Pancreas (tissue), 10 donors: ENCODE results near the gene LMF2. TPM values are rescaled to one million over a fixed set of nuclear protein-coding genes. Genes with fewer than 3 reads are reported as not detected.

ENCODE experiments used
- ATAC-seq, 4 donors: fragments of 200-7000 bp; cut with Tn5 transposase; one replicate each; pipeline versions ENCODE4 v1.8.0 to v1.9.1; 2020; ENCODE audit warnings: mild to moderate bottlenecking in 4 of 4, moderate library complexity in 4 of 4
- DNase-seq, 6 donors: peaks; one replicate each; pipeline ENCODE4 v3.0.0-alpha.2; 2020
- FAIRE-seq: peaks from 2 replicates; lab custom pipeline; 2012; peaks lifted over from hg19 to GRCh38; lab: Jason Lieb, UNC
- H3K27ac ChIP-seq, 4 donors: fragments of 200-600 bp; sonication (generic); 1 replicate in 3 of 4; 2 replicates in 1 of 4; pipeline versions ENCODE4 v1.5.0 to v1.8.0; 2020
- H3K27me3 ChIP-seq, 4 donors: fragments of 200-600 bp; one replicate each; pipeline ENCODE4 v1.8.0; 2021
- H3K36me3 ChIP-seq, 3 donors: fragments of 200-600 bp; sonication (generic) in 1 of 3; one replicate each; pipeline versions ENCODE4 v1.5.0 to v1.8.0; 2020 to 2021
- H3K4me1 ChIP-seq, 3 donors: fragments of 200-600 bp; one replicate each; pipeline ENCODE4 v1.8.0; 2021
- H3K4me3 ChIP-seq, 4 donors: fragments of 200-600 bp; sonication (generic) in 2 of 4; one replicate each; pipeline versions ENCODE4 v1.5.0 to v1.8.0; 2020 to 2021
- H3K9me3 ChIP-seq, 4 donors: fragments of 200-600 bp; one replicate each; pipeline ENCODE4 v1.8.0; 2021
- WGBS, 2 donors: extraction: QIAGEN DNeasy Blood & Tissue Kit; methylation state at CpG; one replicate each; pipeline ENCODE4 v1.1.7; 2013; 5-methylcytosine and 5-hydroxymethylcytosine counted together
- intact Hi-C, 3 donors: fragments of 100-400 bp; cut with DNase I; formaldehyde crosslinking; loops; one replicate each; pipeline versions ENCODE4 v1.11.1 to v1.14.2; 2022
- polyA plus RNA-seq, 2 donors: library from polyadenylated mRNA; stranded (reverse); fragments of 200-250 nt; gene quantifications; one replicate each; pipeline ENCODE4 v1.2.3, GENCODE V29; 2013
- total RNA-seq, 6 donors: library from RNA; stranded (reverse); fragmentation: NEBNext Ultra II Directional in 4 of 6; extraction: Animal tissue kit (Norgen Biotek cat#: 25700) in 4 of 6; gene quantifications; one replicate each; pipeline versions ENCODE4 v1.2.1 to v1.2.4, GENCODE V29; 2021 to 2023
- TF ChIP-seq, protein P1 (sequence below), 4 donors: fragments of 200-600 bp; sonication (generic) in 3 of 4; IDR thresholded peaks; one replicate each; pipeline versions ENCODE4 v1.5.0 to v1.8.0; 2021; ENCODE audit warnings: antibody characterized with exemption in 4 of 4
- donor health status: healthy with polysubstance abuse.
- donor health status: DM: no; HTN: no; CAD: no; lungs with moderate emphysema.
- donor health status: DM: no; HTN: no; CAD: no.
- donor health status: control.
- donor health status: control.
- donor health status: Bipolar disorder and iron deficiency.
- donor health status: DM: yes; HTN: yes; CAD: no.
- donor health status: DM: no; HTN: no; CAD: no.
- donor health status: DM: no; HTN: no; CAD: no.
- donor health status: DM: yes; HTN: yes; CAD: no.

LMF2 gene
- total and polyA plus RNA-seq, 8 donors, result 50.3 to 175 (median 135) TPM

DNA sequence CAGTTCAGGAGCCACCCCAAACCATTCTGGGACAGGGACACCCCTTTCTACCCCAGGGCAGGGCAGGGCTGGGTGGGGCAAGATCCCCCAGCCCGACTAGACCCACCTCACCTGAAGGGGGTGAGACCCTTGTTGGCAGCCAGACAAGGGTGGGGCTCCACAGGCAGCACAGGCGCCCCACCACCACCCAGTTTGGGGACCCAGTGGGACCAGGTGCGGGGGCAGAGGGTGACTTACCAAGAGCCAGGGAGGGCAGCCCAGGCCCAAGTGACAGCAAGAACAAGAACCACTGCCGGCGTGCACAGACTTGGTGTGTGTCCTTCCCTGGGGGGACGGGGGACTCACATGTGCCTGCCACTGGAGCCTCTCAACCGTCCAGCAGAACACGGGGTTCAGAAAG lies 23.9 kb downstream of the LMF2 start:
- Histone ChIP-seq H3K9me3 (no peaks in the 10 kb centered on the region), H3K27me3 (no peaks in the 10 kb centered on the region), H3K27ac (peak overlapping the region; percentile 78 to 82 (median 81)), H3K4me1 (peaks cover 0 to 14% (median 0%) of the 10 kb centered on the region in 3 donors), H3K4me3 (peak overlapping the region in 3 of 4 donors; percentile 33 to 60 (median 57)), H3K36me3 (no peaks in the 10 kb centered on the region)
- FAIRE-seq, result no peak
- DNase-seq, result peak in 2 of 6 donors; percentile 63 to 76
- intact Hi-C loops, result no loop called here
- TF ChIP-seq, protein P1, sequence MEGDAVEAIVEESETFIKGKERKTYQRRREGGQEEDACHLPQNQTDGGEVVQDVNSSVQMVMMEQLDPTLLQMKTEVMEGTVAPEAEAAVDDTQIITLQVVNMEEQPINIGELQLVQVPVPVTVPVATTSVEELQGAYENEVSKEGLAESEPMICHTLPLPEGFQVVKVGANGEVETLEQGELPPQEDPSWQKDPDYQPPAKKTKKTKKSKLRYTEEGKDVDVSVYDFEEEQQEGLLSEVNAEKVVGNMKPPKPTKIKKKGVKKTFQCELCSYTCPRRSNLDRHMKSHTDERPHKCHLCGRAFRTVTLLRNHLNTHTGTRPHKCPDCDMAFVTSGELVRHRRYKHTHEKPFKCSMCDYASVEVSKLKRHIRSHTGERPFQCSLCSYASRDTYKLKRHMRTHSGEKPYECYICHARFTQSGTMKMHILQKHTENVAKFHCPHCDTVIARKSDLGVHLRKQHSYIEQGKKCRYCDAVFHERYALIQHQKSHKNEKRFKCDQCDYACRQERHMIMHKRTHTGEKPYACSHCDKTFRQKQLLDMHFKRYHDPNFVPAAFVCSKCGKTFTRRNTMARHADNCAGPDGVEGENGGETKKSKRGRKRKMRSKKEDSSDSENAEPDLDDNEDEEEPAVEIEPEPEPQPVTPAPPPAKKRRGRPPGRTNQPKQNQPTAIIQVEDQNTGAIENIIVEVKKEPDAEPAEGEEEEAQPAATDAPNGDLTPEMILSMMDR (IDR thresholded peaks at IDR 0.05), result no peak
- WGBS, 2 donors, result 44 to 51% methylated on average over 8 of the region's 8 CpGs
- ATAC-seq, result no peak

DNA sequence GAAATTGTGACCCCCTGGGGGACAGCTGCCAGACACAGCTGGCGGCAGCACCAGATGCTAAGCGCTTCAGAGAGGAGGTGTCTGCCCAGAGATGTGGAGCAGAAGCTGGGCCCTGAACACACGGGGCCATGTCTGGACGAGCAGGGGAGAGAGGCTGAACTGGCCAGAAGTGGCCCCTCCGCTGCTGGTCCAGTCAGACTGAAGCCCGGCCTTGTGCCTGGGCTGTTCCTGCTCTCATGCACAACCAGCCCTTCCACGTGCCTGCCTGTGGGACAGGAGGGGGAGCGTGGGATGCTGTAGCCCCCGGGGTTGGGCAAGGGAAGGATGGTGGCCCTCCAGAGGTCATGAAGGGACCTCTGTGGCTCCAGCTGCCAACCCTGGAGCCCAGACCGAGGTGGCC lies 24.4 kb downstream of the LMF2 start:
- Histone ChIP-seq H3K27ac (peak overlapping the region; percentile 10 to 82 (median 80)), H3K4me3 (peak overlapping the region in 3 of 4 donors; percentile 33 to 60 (median 57)), H3K9me3 (no peaks in the 10 kb centered on the region), H3K36me3 (no peaks in the 10 kb centered on the region), H3K4me1 (peaks cover 0 to 14% (median 0%) of the 10 kb centered on the region in 3 donors), H3K27me3 (no peaks in the 10 kb centered on the region)
- intact Hi-C loops, result no loop called here
- FAIRE-seq, result no peak
- TF ChIP-seq, protein P1 (IDR thresholded peaks at IDR 0.05), result no peak
- peak in 2 of 6 donors; percentile 53 to 75 for DNase-seq
- WGBS, 2 donors, result 36 to 37% methylated on average over 10 of the region's 10 CpGs
- ATAC-seq, result no peak

DNA sequence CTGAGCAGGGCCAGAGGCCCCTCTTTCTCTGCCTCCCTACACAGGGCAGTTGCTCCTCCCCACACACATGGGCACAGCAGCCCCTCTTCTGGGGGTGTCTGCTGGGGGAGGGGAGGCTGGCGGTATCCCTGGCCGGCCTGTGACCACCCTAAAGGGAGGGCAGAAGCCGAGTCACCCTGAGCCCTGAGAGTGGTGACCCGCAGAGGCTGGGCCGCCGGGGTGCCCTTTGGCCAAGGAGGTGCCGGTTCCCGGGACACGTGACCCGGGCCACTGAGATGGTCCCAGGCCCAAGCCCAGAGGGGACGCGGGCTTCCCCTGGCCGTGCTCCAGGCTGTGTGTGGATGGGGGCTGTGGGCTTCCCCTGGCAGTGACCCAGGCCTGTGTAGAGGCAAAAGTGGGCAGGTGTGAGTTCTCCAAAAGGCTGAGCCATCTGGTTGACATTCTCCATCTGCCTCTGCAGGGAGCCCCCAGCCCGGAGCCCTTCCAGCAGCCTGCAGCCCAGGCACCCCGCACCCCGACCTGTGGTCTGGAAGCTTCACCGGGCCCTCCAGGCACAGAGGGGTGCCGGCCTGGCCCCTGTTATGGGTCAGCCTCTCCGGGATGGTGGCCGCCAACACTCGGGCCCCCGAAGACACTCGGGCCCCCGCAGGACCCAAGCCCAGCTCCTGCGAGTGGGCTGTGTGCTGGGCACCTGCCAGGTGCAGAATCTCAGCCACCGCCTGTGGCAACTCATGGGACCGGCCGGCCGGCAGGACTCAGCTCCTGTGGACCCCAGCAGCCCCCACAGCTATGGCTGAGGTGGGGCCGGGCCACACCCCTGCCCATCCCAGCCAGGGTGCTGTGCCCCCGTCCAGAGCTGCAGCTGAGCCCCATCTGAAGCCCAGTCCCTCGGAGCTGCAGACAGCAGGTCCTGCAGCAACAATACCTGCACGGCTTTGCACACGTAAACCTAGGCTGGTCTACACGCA lies 25.1 kb downstream of the LMF2 start:
- DNase-seq (peak; percentile 40 to 86 (median 74)), ATAC-seq (peak in 2 of 4 donors; percentile 5 to 10), FAIRE-seq (no peak)
- Histone ChIP-seq H3K27ac (peak overlapping the region; percentile 41 to 82 (median 80)), H3K36me3 (no peaks in the 10 kb centered on the region), H3K4me3 (peak overlapping the region; percentile 33 to 60 (median 54)), H3K27me3 (no peaks in the 10 kb centered on the region), H3K4me1 (peaks cover 0 to 14% (median 0%) of the 10 kb centered on the region in 3 donors), H3K9me3 (no peaks in the 10 kb centered on the region)
- WGBS, 2 donors, result 28% methylated on average over 35 of the region's 35 CpGs
- TF ChIP-seq, protein P1 (IDR thresholded peaks at IDR 0.05), result no peak
- intact Hi-C loops, result no loop called here

- DNase-seq (peak; percentile 66 to 86 (median 80)), ATAC-seq (peak in 3 of 4 donors; percentile 7 to 31 (median 15))
- H3K27ac ChIP-seq, result peak within 1 kb of the TSS; percentile 41 to 82 (median 80)
Observed at GRCh38 chr22:50481440-50482106, 25.9 kb downstream of the LMF2 start, which contains the start of gene ADM2. Gene ADM2, plus strand, starts transcription at chr22:50481543. Its CDS starts 305 bp downstream, at chr22:50481848.

More at GRCh38 chr22:50481440-50482106, 25.9 kb downstream of the LMF2 start, which contains the start of gene ADM2:
- Histone ChIP-seq H3K9me3 (no peaks in the 10 kb centered on the region), H3K4me3 (peak within 1 kb of the TSS; percentile 33 to 60 (median 54)), H3K36me3 (no peaks in the 10 kb centered on the region), H3K4me1 (peaks cover 0 to 14% (median 0%) of the 10 kb centered on the region in 3 donors), H3K27me3 (no peaks in the 10 kb centered on the region)
- TF ChIP-seq, protein P1 (IDR thresholded peaks at IDR 0.05), result no peak
- no peak for FAIRE-seq
- intact Hi-C loops, result no loop called here
- WGBS, 2 donors, result 2 to 4% methylated on average over 22 to 70 of the region's 70 CpGs
